ENCODE results near the gene FGF14.

Gene FGF14

DNA sequence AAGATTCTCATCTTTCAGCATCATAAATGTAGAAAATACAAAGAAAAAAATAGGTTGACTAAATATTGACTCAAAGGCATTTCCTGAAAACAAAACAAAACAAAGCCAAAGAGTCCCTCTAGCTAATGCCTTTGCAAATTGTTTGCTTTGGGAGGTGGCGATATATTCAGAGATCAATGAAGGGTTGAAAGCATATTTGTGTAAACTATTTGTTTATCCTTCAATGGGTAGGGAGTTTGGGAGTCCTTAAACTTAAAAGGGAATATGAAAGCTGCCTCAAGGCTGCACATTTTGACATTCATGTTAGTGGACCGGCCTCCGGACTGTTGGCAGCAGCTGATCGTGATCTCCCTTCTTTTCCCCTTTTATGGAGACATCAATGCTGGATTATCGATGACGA lies 691.9 kb downstream of the FGF14 start:
- no peak overlapping the region for H3K27ac ChIP-seq (ENCODE audit: extremely low read depth, low read depth, low read length)
- no peaks in the 10 kb centered on the region for H3K4me1 ChIP-seq (ENCODE audit: control insufficient read depth, insufficient read depth, low read length)
- no peak overlapping the region for H3K4me3 ChIP-seq (ENCODE audit: low read depth, low read length)
- no peak for TF ChIP-seq ZNF302 (tag by site-specific recombination; IDR thresholded peaks at IDR 0.05; ENCODE audit: low read depth)
- POLR2A ChIA-PET: no interaction called here
- H3K9me3 ChIP-seq (ENCODE audit: control insufficient read depth, insufficient read depth, low read depth, low read length): no peaks in the 10 kb centered on the region
- H3K36me3 ChIP-seq (ENCODE audit: control insufficient read depth in 2 of 2, insufficient read depth in 1 of 2, low read length in 2 of 2): no peaks in the 10 kb centered on the region
- CTCF ChIA-PET: no interaction called here

DNA sequence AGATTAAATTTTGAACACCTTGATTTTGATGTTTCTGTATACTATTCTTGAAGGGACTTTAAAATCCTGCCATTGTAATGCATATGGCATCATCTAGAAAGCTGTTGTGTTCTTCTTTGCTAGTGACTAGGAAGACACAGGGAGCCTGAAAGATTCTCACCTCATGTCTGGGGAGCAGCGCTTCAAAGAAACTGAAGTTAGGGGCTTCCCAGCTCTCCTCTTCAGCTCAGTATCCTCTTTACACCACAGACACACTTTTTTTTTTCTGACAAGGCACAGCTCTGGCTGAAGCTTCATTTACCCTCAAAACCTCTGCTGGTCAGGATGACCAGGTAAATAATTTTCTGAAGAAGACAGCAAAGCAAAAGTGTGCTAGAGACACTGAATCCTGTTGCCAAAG lies 693.7 kb downstream of the FGF14 start:
- Histone ChIP-seq H3K27ac (ENCODE audit: extremely low read depth, low read depth, low read length) (no peak overlapping the region), H3K9me3 (ENCODE audit: control insufficient read depth, insufficient read depth, low read depth, low read length) (no peaks in the 10 kb centered on the region), H3K4me3 (ENCODE audit: low read depth, low read length) (no peak overlapping the region), H3K36me3 (ENCODE audit: control insufficient read depth in 2 of 2, insufficient read depth in 1 of 2, low read length in 2 of 2) (no peaks in the 10 kb centered on the region), H3K4me1 (ENCODE audit: control insufficient read depth, insufficient read depth, low read length) (no peaks in the 10 kb centered on the region)
- TF ChIP-seq ZBTB6 (tag by site-specific recombination; IDR thresholded peaks at IDR 0.05) (no peak), ZNF510 (tag by site-specific recombination; IDR thresholded peaks at IDR 0.05; ENCODE audit: insufficient replicate concordance) (no peak), FEZF1 (tag by site-specific recombination; IDR thresholded peaks at IDR 0.05) (no peak), ZBTB48 (tag by site-specific recombination; IDR thresholded peaks at IDR 0.05) (no peak), ZNF585B (tag by site-specific recombination; IDR thresholded peaks at IDR 0.05) (no peak), ZNF629 (tag by site-specific recombination; IDR thresholded peaks at IDR 0.05) (no peak), ZNF501 (tag by site-specific recombination; IDR thresholded peaks at IDR 0.05) (no peak), ZNF777 (tag by site-specific recombination; IDR thresholded peaks at IDR 0.05; ENCODE audit: borderline replicate concordance) (no peak), AEBP2 (tag by site-specific recombination; IDR thresholded peaks at IDR 0.05; ENCODE audit: borderline replicate concordance) (no peak), ZNF48 (tag by site-specific recombination; IDR thresholded peaks at IDR 0.05) (no peak), ZNF404 (tag by site-specific recombination; IDR thresholded peaks at IDR 0.05) (no peak), ZNF211 (tag by site-specific recombination; IDR thresholded peaks at IDR 0.05; ENCODE audit: low read depth) (no peak), ZNF274 (IDR thresholded peaks at IDR 0.05; ENCODE audit: low read length) (no peak), ZNF274 (tag by site-specific recombination; IDR thresholded peaks at IDR 0.05; ENCODE audit: borderline replicate concordance) (no peak), SP2 (tag by site-specific recombination; IDR thresholded peaks at IDR 0.05) (no peak), OVOL3 (tag by site-specific recombination; IDR thresholded peaks at IDR 0.05) (no peak)
- TF ChIP-seq, protein P1, sequence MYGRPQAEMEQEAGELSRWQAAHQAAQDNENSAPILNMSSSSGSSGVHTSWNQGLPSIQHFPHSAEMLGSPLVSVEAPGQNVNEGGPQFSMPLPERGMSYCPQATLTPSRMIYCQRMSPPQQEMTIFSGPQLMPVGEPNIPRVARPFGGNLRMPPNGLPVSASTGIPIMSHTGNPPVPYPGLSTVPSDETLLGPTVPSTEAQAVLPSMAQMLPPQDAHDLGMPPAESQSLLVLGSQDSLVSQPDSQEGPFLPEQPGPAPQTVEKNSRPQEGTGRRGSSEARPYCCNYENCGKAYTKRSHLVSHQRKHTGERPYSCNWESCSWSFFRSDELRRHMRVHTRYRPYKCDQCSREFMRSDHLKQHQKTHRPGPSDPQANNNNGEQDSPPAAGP (tag by site-specific recombination; IDR thresholded peaks at IDR 0.05): no peak
- TF ChIP-seq, protein P2, sequence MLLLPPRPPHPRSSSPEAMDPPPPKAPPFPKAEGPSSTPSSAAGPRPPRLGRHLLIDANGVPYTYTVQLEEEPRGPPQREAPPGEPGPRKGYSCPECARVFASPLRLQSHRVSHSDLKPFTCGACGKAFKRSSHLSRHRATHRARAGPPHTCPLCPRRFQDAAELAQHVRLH (tag by site-specific recombination; IDR thresholded peaks at IDR 0.05): no peak
- TF ChIP-seq, protein P3, sequence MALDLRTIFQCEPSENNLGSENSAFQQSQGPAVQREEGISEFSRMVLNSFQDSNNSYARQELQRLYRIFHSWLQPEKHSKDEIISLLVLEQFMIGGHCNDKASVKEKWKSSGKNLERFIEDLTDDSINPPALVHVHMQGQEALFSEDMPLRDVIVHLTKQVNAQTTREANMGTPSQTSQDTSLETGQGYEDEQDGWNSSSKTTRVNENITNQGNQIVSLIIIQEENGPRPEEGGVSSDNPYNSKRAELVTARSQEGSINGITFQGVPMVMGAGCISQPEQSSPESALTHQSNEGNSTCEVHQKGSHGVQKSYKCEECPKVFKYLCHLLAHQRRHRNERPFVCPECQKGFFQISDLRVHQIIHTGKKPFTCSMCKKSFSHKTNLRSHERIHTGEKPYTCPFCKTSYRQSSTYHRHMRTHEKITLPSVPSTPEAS (tag by site-specific recombination; IDR thresholded peaks at IDR 0.05): no peak
- CTCF ChIA-PET: no interaction called here
- POLR2A ChIA-PET: no interaction called here
